Measurements from ENCODE around the gene CD2.

DNA sequence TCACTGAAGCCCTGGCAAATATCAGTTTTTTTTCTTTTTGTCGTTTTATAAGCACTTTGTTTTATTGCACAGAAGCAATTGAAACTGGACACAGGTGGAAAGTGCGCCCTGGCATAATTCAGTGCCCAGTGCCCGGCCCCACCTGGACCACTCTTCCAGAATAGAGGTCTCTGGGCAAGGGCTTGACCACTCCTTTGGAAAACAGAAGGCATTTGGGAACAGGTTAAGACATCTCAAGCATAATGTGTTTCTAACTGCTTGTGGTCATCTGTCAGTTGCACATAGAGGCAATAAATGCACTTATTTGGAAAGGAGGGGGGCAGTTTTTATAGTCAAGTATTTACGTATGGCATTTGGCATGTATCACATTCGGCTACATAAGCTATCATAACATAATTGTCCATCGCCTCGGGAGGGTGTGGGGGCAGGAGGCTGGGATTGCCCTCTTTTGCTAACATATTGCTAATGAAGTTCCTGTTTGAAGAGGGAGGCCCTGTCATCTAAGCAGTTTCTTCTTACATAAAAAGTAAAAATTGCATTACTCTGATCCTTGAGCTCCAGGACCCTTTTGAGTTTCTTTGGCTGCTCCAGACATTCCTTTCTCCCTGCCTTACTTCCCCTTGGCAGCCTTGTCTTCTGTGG lies 14.7 kb upstream of the CD2 start:
- TF ChIP-seq, protein P1, sequence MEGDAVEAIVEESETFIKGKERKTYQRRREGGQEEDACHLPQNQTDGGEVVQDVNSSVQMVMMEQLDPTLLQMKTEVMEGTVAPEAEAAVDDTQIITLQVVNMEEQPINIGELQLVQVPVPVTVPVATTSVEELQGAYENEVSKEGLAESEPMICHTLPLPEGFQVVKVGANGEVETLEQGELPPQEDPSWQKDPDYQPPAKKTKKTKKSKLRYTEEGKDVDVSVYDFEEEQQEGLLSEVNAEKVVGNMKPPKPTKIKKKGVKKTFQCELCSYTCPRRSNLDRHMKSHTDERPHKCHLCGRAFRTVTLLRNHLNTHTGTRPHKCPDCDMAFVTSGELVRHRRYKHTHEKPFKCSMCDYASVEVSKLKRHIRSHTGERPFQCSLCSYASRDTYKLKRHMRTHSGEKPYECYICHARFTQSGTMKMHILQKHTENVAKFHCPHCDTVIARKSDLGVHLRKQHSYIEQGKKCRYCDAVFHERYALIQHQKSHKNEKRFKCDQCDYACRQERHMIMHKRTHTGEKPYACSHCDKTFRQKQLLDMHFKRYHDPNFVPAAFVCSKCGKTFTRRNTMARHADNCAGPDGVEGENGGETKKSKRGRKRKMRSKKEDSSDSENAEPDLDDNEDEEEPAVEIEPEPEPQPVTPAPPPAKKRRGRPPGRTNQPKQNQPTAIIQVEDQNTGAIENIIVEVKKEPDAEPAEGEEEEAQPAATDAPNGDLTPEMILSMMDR (IDR thresholded peaks at IDR 0.05), result no peak
- no peak for TF ChIP-seq ZFX (IDR thresholded peaks at IDR 0.05; ENCODE audit: borderline replicate concordance)
